Transverse colon (tissue), 3 donors: ENCODE measurements around the gene CACYBP.

ENCODE experiments used
- CTCF ChIP-seq, 5 experiments: fragments of 200-600 bp in 3 of 5; fragments of 450-650 bp in 2 of 5; sonication (generic) in 3 of 5; IDR thresholded peaks; 1 replicate in 2 of 5; 2 replicates in 3 of 5; pipeline ENCODE4 v1.5.1; 2016 to 2017; ENCODE audit warnings: antibody characterized with exemption in 5 of 5, inconsistent platforms in 3 of 5, mild to moderate bottlenecking in 2 of 5, moderate library complexity in 1 of 5
- EP300 ChIP-seq: sonication (generic); formaldehyde crosslinking; IDR thresholded peaks from one replicate; pipeline ENCODE4 v1.6.1; 2017; ENCODE audit warnings: antibody characterized with exemption, low read depth

GRCh38 chr1:174975764-174976163 lies 24.0 kb upstream of the CACYBP start:
- no peak for TF ChIP-seq EP300
- no peak for TF ChIP-seq CTCF (IDR thresholded peaks at IDR 0.05)
